ENCODE measurements around the gene KPTN. TPM values are rescaled to one million over a fixed set of nuclear protein-coding genes. Genes with fewer than 3 reads are reported as not detected.

The KPTN gene
- total and polyA plus RNA-seq, 2 of the 8 experiments (the other 6 are each of a cell fraction or from before 2014, with no cell fraction given), result 23.6 to 31.3 TPM

- TF ChIP-seq SAP30 (IDR thresholded peaks at IDR 0.05; ENCODE audit: insufficient read depth, insufficient replicate concordance, low read length) (no peak), CTCF (IDR thresholded peaks at IDR 0.05; ENCODE audit: control extremely low read depth in 1 of 3, insufficient read depth in 1 of 3, low read depth in 1 of 3, low read length in 3 of 3) (peak in 1 of 3 experiments; percentile 14; a peak in 1 of 4 replicates), TAF7 (optimal IDR thresholded peaks at IDR 0.05; ENCODE audit: borderline replicate concordance, low read depth, low read length) (no peak)
- Histone ChIP-seq H3K27ac (ENCODE audit: low read depth, low read length) (no peak overlapping the region), H3K79me2 (ENCODE audit: control insufficient read depth in 1 of 2, insufficient read depth in 2 of 2, low read length in 2 of 2) (peaks cover 7 to 80% of the 10 kb centered on the region in 2 experiments; a peak in 3 of 4 replicates), H3K9me3 (ENCODE audit: insufficient read depth in 2 of 2, low read depth in 1 of 2, low read length in 1 of 2) (no peaks in the 10 kb centered on the region), H3K18ac (ENCODE audit: extremely low read depth, low read length) (no peak overlapping the region), H2BK15ac (ENCODE audit: low read length) (no peak overlapping the region), H3K14ac (ENCODE audit: insufficient read length) (no peak overlapping the region), H3K4me3 (ENCODE audit: extremely low read depth in 1 of 4, insufficient read depth in 2 of 4, low read depth in 3 of 4, low read length in 4 of 4) (no peak overlapping the region), H3K79me1 (ENCODE audit: low read depth, low read length) (peaks cover 37% of the 10 kb centered on the region), H2BK120ac (replicated peaks; ENCODE audit: low read depth, low read length) (no peak overlapping the region), H4K91ac (replicated peaks; ENCODE audit: insufficient read length, low read length) (no peak overlapping the region), H2BK12ac (ENCODE audit: low read depth, low read length) (no peak overlapping the region), H3K23me2 (ENCODE audit: low read depth, low read length) (peaks cover 6% of the 10 kb centered on the region; the same call in 1 of the 2 replicates), H3K27me3 (replicated peaks in 1 of 4; ENCODE audit: control insufficient read depth in 3 of 4, extremely low read depth in 1 of 4, insufficient read depth in 3 of 4, low read length in 3 of 4) (no peaks in the 10 kb centered on the region), H2BK20ac (ENCODE audit: low read length) (no peak overlapping the region), H3K4ac (replicated peaks; ENCODE audit: insufficient read length, low read depth, low read length) (no peak overlapping the region), H2AFZ (ENCODE audit: low read length) (no peak overlapping the region), H3K36me3 (ENCODE audit: control insufficient read depth in 2 of 4, insufficient read depth in 4 of 4, low read length in 3 of 4) (no peaks in the 10 kb centered on the region), H4K8ac (ENCODE audit: extremely low read depth, insufficient read depth, low read length) (no peak overlapping the region), H2AK5ac (ENCODE audit: low read depth, low read length) (no peak overlapping the region), H2BK5ac (ENCODE audit: low read depth, low read length) (no peak overlapping the region), H3K23ac (ENCODE audit: insufficient read length) (no peak overlapping the region), H3K56ac (replicated peaks; ENCODE audit: insufficient read length, low read depth, low read length) (no peak overlapping the region), H3K4me1 (replicated peaks in 1 of 4; ENCODE audit: control insufficient read depth in 3 of 4, insufficient read depth in 4 of 4, low read length in 3 of 4) (peaks cover 0 to 11% (median 4%) of the 10 kb centered on the region in 4 experiments; a peak in 5 of 7 replicates), H3K9ac (replicated peaks in 1 of 4; ENCODE audit: extremely low read depth in 1 of 4, low read depth in 3 of 4, low read length in 3 of 4) (no peak overlapping the region), H4K20me1 (replicated peaks in 1 of 2; ENCODE audit: control insufficient read depth in 1 of 2, insufficient read depth in 2 of 2, low read length in 2 of 2) (peaks cover 6 to 23% of the 10 kb centered on the region in 2 experiments), H3K4me2 (ENCODE audit: insufficient read depth in 1 of 2, low read depth in 2 of 2, low read length in 2 of 2) (no peak overlapping the region), H4K5ac (ENCODE audit: insufficient read length, low read depth, low read length) (no peak overlapping the region)
- 82% methylated on average over 12 of the region's 12 CpGs; no CpG with 5 or more reads in 1 of the 2 experiments for WGBS, 2 experiments (ENCODE audit: extremely low coverage in 1 of 2, insufficient coverage in 1 of 2, insufficient read length in 1 of 2, insufficient replicate concordance in 2 of 2, low coverage in 1 of 2, low lambda C conversion rate in 2 of 2, missing lambda C conversion rate in 1 of 2)
- ChIA-PET POLR2A (ENCODE audit: partially characterized antibody) (interaction anchor here (0.5 to 0.7 kb wide), 2 partner anchors 50 to 58 kb away, joined by 3 read pairs; no protein-coding TSS in a partner anchor), CTCF (ENCODE audit: partially characterized antibody) (interaction anchor here (0.5 to 3.0 kb wide), 18 partner anchors 10 to 235 kb away, joined by 3 to 11 read pairs (median 4); partner anchors contain the start of genes EHD2, KPTN and NOP53)
- DNase-seq (ENCODE audit: low read depth in 1 of 2, low spot score in 2 of 2) (no peak), FAIRE-seq (no peak)
Measured at GRCh38 chr19:47510516-47511127, 26.6 kb upstream of the KPTN start.

Measured in H1 (cell line).